A549 (cell line): Measurements from ENCODE around the gene PIN1. TPM values are rescaled to one million over a fixed set of nuclear protein-coding genes. Genes with fewer than 3 reads are reported as not detected.

Source experiments
- ATAC-seq, 2 experiments: fragments of 200-7000 bp in 1 of 2; fragments of >200 bp in 1 of 2; cut with Nextera tagmentation in 1 of 2; cut with Tn5 transposase in 1 of 2; 3 replicates each; pipeline versions ENCODE4 v1.8.0 to v1.9.1; 2018 to 2020; ENCODE audit warnings: mild to moderate bottlenecking in 1 of 2, moderate library complexity in 1 of 2
- CTCF ChIA-PET: fragments of 300-600 bp; sonication (Branson Sonifier 250); formaldehyde crosslinking; extraction: SDS; loops from one replicate; lab custom pipeline; 2021; ENCODE audit warnings: antibody characterized with exemption, inconsistent platforms; lab: Yijun Ruan, JAX
- POLR2A ChIA-PET: fragments of 350-600 bp; formaldehyde crosslinking; extraction: SDS; loops from one replicate; lab custom pipeline; 2021; ENCODE audit warnings: antibody characterized with exemption, inconsistent platforms; lab: Yijun Ruan, JAX
- DNase-seq, 2 experiments: peaks; one replicate each; pipeline versions ENCODE4 v3.0.0 to v3.0.0-alpha.2; 2011 to 2016; ENCODE audit warnings: low read depth in 1 of 2, low spot score in 1 of 2
- FAIRE-seq: peaks from 2 replicates; lab custom pipeline; 2011; peaks lifted over from hg19 to GRCh38; lab: Jason Lieb, UNC
- H3K27ac ChIP-seq, 2 experiments: fragments of >200 bp; sonication (Bioruptor Twin); formaldehyde crosslinking; 3 replicates each; pipeline ENCODE4 v1.5.1; 2016 to 2017
- H3K4me1 ChIP-seq: fragments of >200 bp; sonication (Bioruptor Twin); formaldehyde crosslinking; 3 replicates; pipeline ENCODE4 v1.6.1; 2016
- H3K4me2 ChIP-seq: fragments of >200 bp; sonication (Bioruptor Twin); formaldehyde crosslinking; 3 replicates; pipeline ENCODE4 v1.6.1; 2016
- H3K4me3 ChIP-seq: fragments of >200 bp; sonication (Bioruptor Twin); formaldehyde crosslinking; 3 replicates; pipeline ENCODE4 v1.5.1; 2016
- H3K9me3 ChIP-seq: fragments of >200 bp; sonication (Bioruptor Twin); formaldehyde crosslinking; 3 replicates; pipeline ENCODE4 v1.6.1; 2016
- CEBPB ChIP-seq, 2 experiments: fragments of >200 bp in 1 of 2; sonication (Bioruptor Twin) in 1 of 2; formaldehyde crosslinking in 1 of 2; IDR thresholded peaks; 2 replicates each; pipeline ENCODE4 v1.6.1; 2012 to 2016
- CHD2 ChIP-seq: fragments of 150-350 bp; IDR thresholded peaks from 2 replicates; pipeline ENCODE4 v1.6.1; 2014; ENCODE audit warnings: low read length; ENCODE audit not compliant: partially characterized antibody
- CTCF ChIP-seq: fragments of >200 bp; sonication (Bioruptor Twin); formaldehyde crosslinking; IDR thresholded peaks from 3 replicates; pipeline ENCODE4 v1.5.1; 2016
- E2F6 ChIP-seq: IDR thresholded peaks from 2 replicates; pipeline ENCODE4 v1.6.1; 2012; ENCODE audit warnings: low read depth, borderline replicate concordance
- EHF ChIP-seq: fragments of 250-450 bp; sonication (Bioruptor Pico); IDR thresholded peaks from 2 replicates; pipeline ENCODE4 v1.5.0; 2020; ENCODE audit warnings: mild to moderate bottlenecking
- MAX ChIP-seq: IDR thresholded peaks from 2 replicates; pipeline ENCODE4 v1.6.1; 2012
- NR3C1 ChIP-seq: fragments of >200 bp; sonication (Bioruptor Twin); formaldehyde crosslinking; IDR thresholded peaks from 3 replicates; pipeline ENCODE4 v1.6.1; 2017
- RAD21 ChIP-seq, 2 experiments: fragments of >200 bp in 1 of 2; sonication (Bioruptor Twin) in 1 of 2; formaldehyde crosslinking in 1 of 2; IDR thresholded peaks in 1 of 2; conservative IDR thresholded peaks in 1 of 2; 2 replicates in 1 of 2; 3 replicates in 1 of 2; pipeline ENCODE4 v1.6.1; 2012 to 2018; ENCODE audit warnings: inconsistent platforms in 1 of 2
- SMC3 ChIP-seq: fragments of >200 bp; sonication (Bioruptor Twin); formaldehyde crosslinking; IDR thresholded peaks from 3 replicates; pipeline ENCODE4 v1.6.1; 2018; ENCODE audit warnings: inconsistent platforms
- SREBF2 ChIP-seq: fragments of 450-650 bp; IDR thresholded peaks from 2 replicates; pipeline ENCODE4 v1.6.1; 2014; ENCODE audit warnings: mild to moderate bottlenecking, moderate library complexity
- ZFP36 ChIP-seq: fragments of 450-650 bp; IDR thresholded peaks from 2 replicates; pipeline ENCODE4 v1.6.1; 2014; ENCODE audit warnings: borderline replicate concordance; ENCODE audit not compliant: partially characterized antibody
- whole genome bisulfite sequencing: methylation state at CpG from one replicate; pipeline ENCODE4 v1.1.6; 2017; ENCODE audit errors: missing lambda C conversion rate; 5-methylcytosine and 5-hydroxymethylcytosine counted together
- polyA plus RNA-seq, 4 experiments: library from polyadenylated mRNA; depleted of rRNA in 3 of 4; stranded (reverse); fragments of >200 nt; fragmentation: RNase III in 1 of 4; extraction: RNeasy Plus Mini Kit Qiagen cat#74134 plus additional on column Dnase treatment in 1 of 4; gene quantifications; 2 replicates in 3 of 4; 3 replicates in 1 of 4; pipeline ENCODE4 v1.2.3, GENCODE V29; 2011 to 2017
- TF ChIP-seq, protein P1 (sequence below): fragments of 450-650 bp; IDR thresholded peaks from 2 replicates; pipeline ENCODE4 v1.6.1; 2014; ENCODE audit warnings: antibody characterized with exemption

Gene PIN1
- polyA plus RNA-seq, 2 of the 4 experiments (the other 2 are of a cell fraction): 30.0 to 58.5 TPM

DNA sequence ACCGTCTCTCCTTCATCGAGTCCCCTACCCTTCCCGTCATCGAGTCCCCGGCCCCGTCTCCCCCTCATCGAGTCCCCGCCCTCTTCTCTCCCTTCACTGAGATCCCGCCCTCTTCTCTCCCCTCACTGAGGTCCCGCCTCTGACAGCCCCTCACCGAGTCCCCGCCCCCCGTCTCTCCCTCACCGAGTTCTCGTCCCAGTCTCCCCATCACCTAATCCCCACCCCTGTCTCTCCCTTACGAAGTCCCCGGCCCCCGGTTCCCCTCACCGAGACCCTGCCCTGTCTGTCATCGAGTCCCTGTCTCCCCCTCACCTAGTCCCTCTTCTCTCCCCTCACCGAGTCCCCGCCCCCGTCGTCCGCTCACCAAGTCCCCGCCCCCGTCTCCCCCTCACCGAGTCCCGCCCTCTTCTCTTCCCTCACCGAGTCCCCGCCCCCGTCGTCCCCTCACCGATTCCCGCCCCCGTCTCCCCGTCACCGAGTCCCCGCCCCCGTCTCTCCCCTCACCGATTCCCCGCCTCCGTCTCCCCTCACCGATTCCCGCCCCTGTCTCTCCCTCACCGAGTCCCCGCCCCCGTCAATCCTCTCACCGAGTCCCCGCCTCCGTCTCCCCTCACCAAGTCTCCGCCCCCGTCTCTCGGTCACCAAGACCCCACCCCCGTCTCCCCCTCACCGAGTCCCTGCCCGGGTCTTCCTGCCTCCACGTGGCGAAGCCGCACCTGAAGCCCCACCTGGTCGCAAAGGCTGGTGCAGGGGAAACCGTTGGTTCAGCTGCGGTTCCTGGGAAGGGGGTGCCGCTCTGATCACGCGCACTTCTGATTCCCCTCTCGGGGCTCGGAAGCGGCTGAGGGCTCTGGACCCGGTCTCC is 42.7 kb upstream of the PIN1 start:
- TF ChIP-seq, protein P1, sequence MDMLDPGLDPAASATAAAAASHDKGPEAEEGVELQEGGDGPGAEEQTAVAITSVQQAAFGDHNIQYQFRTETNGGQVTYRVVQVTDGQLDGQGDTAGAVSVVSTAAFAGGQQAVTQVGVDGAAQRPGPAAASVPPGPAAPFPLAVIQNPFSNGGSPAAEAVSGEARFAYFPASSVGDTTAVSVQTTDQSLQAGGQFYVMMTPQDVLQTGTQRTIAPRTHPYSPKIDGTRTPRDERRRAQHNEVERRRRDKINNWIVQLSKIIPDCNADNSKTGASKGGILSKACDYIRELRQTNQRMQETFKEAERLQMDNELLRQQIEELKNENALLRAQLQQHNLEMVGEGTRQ: no peak
- TF ChIP-seq NR3C1: no peak
- peak; percentile 64 for TF ChIP-seq MAX
- peak; percentile 36; the same call in 1 of the 2 replicates for TF ChIP-seq E2F6
- ATAC-seq (peak; percentile 79 to 89), DNase-seq (peak; percentile 59 to 90), FAIRE-seq (no peak)
- Histone ChIP-seq H3K4me1 (0 out of 3 replicates have a peak, but pooled peaks cover 3% of the 10 kb centered on the region), H3K9me3 (no peaks in the 10 kb centered on the region), H3K27ac (peak overlapping the region; percentile 67 to 89), H3K4me3 (peak overlapping the region; percentile 61), H3K4me2 (peak overlapping the region; percentile 89)
- ChIA-PET CTCF (no interaction called here), POLR2A (no interaction called here)
- WGBS: 0% methylated on average over 2 of the region's 70 CpGs

DNA sequence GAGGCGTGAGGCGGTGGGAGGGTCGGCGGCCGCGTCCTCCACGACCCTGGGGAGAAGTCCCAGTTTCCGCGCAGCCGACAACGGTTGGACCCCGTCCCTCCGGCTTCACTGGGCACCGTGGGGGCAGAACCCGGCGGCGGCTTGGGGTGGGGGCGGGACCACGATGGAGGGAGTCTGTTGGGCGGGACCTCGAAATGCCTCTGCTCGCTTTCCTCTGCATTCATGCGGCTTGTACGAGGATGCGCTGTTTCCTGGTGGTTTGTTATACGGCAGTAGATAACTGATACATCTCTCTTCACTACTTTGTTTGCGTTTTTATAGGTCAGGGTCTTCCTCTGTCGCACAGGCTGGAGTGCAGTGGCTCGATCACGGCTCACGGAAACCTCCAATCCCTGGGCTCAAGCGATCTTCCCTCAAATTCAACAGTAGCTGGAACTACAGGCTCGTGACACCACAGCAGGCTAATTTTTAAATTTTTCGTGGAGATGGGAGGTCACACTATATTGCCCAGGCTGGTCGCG is 42.0 kb upstream of the PIN1 start:
- WGBS: 84% methylated on average over 17 of the region's 36 CpGs

DNA sequence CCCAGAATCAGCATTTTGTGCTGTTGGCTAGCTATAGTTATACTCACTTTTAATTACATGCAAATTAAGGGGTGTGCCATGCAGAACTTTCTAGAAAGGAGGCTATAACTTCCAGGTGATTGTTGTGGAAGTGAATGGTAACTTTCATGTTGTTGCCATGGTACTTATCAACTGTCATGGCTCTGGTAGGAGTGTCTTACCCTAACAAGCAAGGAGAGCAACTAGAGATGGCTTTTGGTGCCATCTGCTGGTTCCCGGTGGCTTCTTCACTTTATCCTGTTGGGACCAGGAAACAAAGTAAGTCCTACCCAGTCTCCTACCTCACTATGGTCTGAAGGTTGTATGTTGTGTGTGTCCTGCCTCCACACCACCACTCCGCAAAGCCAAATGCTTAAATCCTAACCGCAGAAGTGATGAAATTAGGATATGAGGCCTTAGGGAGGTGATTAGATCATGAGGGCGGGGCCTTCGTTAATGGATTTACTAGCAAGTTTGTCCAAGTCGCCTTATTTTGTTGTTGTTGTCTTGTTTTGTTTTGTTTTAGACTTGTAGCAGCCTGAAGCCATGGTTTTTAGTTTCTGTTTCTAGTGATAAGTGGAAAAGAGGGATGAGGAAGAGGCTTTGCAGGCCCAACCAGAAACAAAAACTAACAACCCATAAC is 38.9 kb upstream of the PIN1 start:
- 47% methylated on average over 6 of the region's 6 CpGs for WGBS
- Histone ChIP-seq H3K4me2 (no peak overlapping the region), H3K9me3 (no peaks in the 10 kb centered on the region), H3K27ac (no peak overlapping the region), H3K4me1 (0 out of 3 replicates have a peak, but pooled peaks cover under 1% of the 10 kb centered on the region), H3K4me3 (no peak overlapping the region)
- FAIRE-seq (no peak), ATAC-seq (peak; percentile 35 to 69; a peak in 4 of 6 replicates), DNase-seq (peak; percentile 35 to 89)
- ChIA-PET POLR2A (no interaction called here), CTCF (interaction anchor here (0.8 to 1.3 kb wide), 4 partner anchors 14 to 591 kb away, joined by 3 to 4 read pairs (median 4); partner anchors contain the start of gene ZNF266)
- peak; percentile 73 for TF ChIP-seq SMC3
- TF ChIP-seq ZFP36: no peak
- TF ChIP-seq RAD21 (conservative IDR thresholded peaks at IDR 0.05 in 1 of 2, IDR thresholded peaks at IDR 0.05 in 1 of 2): peak; percentile 77 to 86
- peak; percentile 65 for TF ChIP-seq CTCF
- no peak for TF ChIP-seq EHF (CRISPR knock-in tag)
- no peak for TF ChIP-seq SREBF2
- no peak for TF ChIP-seq CHD2

More for the DNA sequence above, 42.0 kb upstream of the PIN1 start:
- H3K27ac ChIP-seq: peak overlapping the region; percentile 67 to 89
- CTCF ChIA-PET: no interaction called here
- 0 out of 3 replicates have a peak, but pooled peaks cover 3% of the 10 kb centered on the region for H3K4me1 ChIP-seq
- DNase-seq (peak in 1 of 2 experiments; percentile 33), FAIRE-seq (no peak), ATAC-seq (peak; percentile 5 to 26; a peak in 4 of 6 replicates)
- H3K4me3 ChIP-seq: peak overlapping the region; percentile 61
- TF ChIP-seq CEBPB (IDR thresholded peaks at IDR 0.05): no peak
- TF ChIP-seq MAX: peak; percentile 15; the same call in 1 of the 2 replicates
- H3K9me3 ChIP-seq: no peaks in the 10 kb centered on the region
- H3K4me2 ChIP-seq: peak overlapping the region; percentile 89
- POLR2A ChIA-PET: no interaction called here
